Activated CD4-positive, alpha-beta T cell treated with anti-CD3 and anti-CD28 coated beads, Interleukin-2, amount 50 U/mL, for 24 hours (primary cell): ENCODE data around the gene NF2.

ENCODE experiments used
- DNase-seq, 2 donors: peaks; one replicate each; pipeline ENCODE4 v3.0.0-alpha.2; 2020; ENCODE audit warnings: low read depth in 1 of 2, low spot score in 1 of 2

Gene NF2

DNA sequence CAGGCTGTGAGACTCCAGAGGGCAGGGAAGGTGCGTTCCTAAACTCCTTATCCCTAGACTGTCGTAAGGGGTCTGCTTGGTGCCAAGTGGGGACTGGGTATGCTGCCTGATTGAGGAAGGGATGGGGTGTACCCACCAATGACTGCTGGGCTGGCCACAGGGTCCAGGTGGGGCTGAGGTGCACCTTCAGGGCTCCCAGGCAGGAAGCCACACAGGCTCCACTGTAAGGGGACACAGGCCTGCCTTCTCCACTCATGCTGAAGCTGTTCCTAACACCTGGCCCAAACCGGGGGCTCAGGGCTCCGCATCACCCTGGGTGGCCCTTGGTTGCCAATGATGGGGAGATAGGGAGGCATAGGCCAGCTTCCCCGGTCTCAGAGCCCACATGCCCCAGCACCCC, 136.8 kb downstream of the NF2 start:
- no peak for DNase-seq

GRCh38 chr22:29741926-29742325, 138.5 kb downstream of the NF2 start:
- DNase-seq = no peak

DNA sequence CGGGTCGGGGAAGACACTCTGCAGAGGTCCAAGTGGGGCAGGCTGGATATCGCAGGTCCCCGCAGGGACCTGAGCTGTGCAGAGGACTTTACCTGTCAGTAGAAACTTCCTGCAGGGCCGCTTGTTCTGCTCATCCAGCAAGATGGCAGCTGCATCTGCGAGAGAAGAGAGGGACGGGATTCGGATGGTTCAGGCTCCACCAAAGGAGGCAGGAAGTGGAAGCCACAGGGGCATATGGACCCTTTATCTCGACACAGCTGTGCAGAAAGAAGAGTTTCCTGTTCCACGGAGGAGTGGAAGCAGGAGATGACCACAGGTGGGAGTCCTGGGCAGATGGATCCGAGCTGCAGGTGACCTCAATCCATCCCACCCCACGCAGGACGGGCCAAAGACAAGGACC, 138.9 kb downstream of the NF2 start:
- DNase-seq = no peak

GRCh38 chr22:29744902-29745301, 141.5 kb downstream of the NF2 start:
- DNase-seq = no peak

DNA sequence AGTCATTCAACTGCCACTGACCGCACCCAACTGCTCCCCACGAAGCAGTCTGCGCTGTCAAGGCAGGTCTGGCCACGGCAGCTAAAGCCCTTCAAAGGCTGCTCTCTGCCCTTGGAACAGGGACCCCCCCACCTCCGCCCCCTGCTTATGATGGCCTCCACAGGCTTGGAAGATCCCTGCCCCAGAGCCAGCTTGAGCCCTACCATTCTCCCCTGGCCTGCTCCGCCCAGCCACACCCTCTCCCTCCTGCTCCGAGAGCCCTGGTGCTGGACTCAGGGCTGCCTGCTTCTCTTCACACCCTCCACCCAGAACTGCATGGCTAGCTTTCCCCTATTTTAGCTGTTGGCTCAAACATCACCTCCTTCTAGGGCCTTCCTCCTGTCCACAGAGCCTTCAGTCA, 144.4 kb downstream of the NF2 start:
- no peak for DNase-seq
